GM11168 (cell line): ENCODE data around the gene CPN2.

Source experiments
- in situ Hi-C: fragments of 300-500 bp; cut with MboI; formaldehyde crosslinking; loops from one replicate; pipeline ENCODE4 v1.12.0; 2022; ENCODE audit warnings: low sequenced_read_pairs; ENCODE audit not compliant: unreplicated experiment

Gene CPN2, protein sequence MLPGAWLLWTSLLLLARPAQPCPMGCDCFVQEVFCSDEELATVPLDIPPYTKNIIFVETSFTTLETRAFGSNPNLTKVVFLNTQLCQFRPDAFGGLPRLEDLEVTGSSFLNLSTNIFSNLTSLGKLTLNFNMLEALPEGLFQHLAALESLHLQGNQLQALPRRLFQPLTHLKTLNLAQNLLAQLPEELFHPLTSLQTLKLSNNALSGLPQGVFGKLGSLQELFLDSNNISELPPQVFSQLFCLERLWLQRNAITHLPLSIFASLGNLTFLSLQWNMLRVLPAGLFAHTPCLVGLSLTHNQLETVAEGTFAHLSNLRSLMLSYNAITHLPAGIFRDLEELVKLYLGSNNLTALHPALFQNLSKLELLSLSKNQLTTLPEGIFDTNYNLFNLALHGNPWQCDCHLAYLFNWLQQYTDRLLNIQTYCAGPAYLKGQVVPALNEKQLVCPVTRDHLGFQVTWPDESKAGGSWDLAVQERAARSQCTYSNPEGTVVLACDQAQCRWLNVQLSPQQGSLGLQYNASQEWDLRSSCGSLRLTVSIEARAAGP

DNA sequence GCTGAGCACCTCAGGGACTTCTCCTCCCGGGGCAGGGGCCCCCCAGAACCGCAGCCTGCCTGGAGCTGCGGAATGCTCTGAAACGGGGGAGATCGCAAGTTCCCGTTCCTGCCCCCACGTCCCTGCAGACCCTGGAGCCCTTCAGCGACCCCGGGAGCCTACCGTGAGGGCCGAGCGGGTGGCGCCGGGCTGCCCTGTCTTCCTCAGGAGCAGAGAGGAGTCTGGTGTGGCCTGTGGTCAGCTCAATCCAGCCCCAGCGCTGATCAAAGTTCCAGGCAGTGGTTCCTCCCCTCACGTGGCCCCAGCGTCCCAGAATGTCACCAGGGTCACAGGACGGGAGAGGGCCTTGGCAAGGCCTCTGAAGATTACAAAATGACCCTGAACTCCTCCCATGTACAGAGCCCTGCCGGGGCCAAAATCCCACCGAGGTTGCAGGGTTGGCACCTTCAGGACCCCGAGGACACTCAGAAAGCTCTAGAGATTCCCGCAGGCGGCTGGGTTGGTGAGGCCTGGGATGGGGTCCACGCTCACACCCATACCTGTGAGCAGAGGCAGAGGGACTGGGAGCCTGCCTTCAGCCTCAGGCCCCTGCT lies at the start of gene CPN2:
Gene CPN2, minus strand, starts transcription at position 249 of the 593 bp plus-strand sequence. CDS start 8,626 bp downstream, outside the sequence.
- in situ Hi-C loops = no loop called here

DNA sequence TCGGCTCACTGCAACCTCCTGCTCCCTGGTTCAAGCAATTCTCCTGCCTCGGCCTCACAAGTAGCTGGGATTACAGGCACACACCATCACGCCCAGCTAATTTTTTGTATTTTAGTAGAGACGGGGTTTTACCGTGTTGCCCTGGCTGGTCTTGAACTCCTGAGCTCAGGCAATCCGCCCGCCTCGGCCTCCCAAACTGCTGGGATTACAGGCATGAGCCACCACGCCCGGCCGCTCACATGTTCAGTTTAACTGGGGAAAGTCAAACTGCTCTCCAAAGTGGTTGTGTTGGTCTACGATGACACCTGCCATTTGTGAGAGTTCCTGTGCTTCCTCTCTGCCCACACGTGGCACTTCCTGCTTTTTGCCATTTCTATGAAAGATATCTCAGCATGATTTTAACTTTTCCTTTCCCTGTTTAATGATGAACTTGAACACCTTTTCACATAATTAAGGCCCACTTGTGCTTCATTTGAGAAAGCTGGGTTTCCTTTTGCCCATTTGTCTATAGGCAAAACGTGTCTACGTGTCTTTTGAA lies 48.8 kb upstream of the CPN2 start:
- in situ Hi-C loops = loop anchor here (10.0 kb wide), 1 partner anchor 65 kb away; no protein-coding TSS in a partner anchor

DNA sequence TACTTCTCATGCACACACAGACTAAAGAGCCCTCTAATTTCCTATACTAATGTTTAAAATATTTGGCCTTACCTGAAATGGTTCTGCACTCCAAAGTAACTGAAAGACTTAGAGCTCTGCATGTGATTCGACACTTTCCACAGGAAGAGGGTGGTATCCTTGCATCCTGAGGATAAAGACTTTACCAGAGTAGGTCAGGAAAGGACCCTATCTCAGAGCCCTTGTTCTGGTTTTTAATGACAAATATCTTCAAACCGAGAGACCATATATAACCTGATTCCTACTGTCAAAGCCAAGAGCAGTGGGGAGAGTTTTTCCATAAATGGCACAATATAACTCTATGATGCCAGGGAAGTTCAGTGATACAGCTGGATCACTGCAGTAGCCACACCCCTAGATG lies 48.0 kb upstream of the CPN2 start, which contains the start of gene GP5:
Gene GP5, minus strand, starts transcription at position 101 of the 400 bp plus-strand sequence. CDS start 984 bp downstream, outside the sequence.
- in situ Hi-C loops = no loop called here

DNA sequence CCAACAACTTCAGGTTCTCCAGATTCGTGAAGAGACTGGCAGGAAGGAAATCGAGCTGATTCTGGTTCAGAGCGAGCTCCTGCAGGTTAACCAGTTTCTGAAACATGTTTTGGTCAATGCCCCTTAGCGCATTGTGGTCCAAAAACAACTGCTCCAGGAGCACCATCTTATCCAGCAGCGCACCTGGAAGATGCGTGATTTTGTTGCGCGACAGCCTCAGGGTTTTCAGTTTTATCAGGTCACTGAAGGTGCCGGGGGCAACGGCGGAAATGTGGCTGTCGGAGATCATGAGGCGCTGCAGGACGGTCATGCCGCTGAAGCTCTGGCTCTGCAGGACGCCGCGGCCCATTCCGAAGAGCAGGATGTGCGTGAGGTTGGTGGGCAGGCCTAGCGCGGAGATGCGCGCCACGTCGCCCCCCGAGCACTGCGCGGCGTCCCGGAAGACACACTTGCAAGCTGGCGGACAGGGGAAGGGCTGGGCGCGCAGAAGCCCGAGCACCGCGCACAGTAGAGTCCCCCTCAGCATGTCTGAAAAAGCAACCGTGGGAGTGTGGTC lies 46.7 kb upstream of the CPN2 start:
- in situ Hi-C loops = no loop called here

DNA sequence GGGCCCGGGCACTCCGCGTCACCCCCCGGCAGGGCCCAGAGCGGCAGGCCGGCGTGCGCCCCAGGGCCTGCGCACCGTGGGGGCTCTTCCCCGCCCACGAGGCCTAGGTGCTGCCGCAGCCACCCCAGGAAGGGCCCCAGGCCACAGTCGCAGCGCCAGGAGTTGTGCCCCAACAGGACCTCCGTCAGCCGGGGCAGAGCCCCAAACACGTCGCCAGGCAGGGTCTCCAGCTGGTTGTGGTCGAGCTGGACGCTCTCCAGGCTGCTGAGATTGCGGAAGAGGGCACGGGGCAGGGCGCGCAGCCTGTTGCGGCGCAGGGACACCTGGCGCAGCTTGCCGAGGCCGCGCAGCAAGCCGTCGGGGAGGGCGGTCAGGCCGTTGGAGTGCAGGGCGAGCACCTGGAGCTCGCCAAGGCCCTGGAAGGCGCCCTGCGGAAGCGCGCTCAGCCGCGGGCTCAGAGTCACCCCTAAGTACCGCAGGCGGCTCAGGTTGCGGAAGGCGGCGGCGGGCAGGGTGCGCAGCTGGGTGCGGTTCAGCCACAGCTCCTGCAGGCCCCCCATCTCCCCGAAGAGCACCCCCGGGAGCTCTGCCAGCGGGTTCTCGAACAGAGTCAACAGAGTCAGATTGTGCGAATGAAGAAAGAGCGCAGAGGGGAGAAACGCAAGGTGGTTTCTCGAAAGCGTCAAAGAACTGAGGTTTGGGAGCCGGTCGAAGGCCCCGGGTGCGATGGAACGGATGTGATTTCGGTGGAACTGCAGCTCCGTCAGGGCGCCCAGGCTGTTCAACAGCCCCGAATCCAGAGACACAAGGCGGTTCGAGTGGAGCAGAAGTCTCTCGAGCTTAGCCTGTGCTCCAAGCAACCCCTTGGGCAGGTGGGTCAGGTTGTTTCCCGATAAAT lies 46.0 kb upstream of the CPN2 start:
- in situ Hi-C loops = no loop called here

DNA sequence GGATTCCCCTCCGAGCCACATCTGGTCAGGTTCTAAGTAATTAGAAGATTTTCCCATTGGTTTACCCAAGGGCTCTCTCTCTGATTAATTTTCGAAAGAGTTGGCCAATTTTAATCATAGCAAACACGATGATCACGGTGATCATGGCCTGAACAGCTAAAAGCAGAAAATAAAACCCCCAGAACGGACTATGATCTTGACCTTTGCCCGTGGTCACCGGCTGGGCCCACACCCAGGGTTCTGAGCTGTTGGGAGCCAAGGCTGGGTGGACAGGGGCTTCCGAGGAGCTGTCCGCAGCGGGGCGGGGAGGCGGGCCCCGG lies 45.4 kb upstream of the CPN2 start:
- in situ Hi-C loops = no loop called here

DNA sequence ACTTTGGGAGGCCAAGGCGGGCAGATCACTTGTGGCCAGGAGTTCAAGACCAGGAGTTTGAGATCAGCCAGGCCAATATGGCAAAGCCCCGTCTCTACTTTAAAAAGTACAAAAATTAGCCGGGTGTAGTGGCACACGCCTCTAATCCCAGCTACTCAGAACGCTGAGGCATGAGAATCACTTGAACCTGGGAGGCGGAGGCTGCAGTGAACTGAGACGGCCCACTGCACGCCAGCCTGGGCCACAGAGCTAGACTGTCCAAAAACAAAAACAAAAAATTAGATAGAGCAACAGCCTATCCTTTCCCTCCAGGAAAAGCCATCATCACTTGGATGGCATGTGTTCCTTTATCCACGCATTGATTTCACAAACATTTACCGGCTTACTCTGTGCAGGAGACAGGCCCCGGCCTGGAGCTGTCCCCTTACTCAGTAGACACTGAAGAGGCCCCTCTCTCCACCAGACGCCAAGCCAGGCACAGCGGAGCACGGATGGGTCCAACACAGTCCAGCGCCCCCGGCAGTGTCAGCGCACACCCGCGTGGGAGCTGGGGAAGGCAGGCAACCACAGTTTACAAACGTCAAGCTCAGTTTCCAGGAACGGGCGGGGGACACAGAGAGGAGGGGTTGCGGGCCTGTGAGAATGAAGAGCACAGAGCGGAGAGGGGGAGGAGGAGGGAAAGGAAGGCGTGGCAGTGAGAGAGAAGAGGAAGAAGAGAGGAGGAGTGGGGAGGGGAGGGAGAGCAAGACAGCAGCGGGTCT lies 44.8 kb upstream of the CPN2 start:
- in situ Hi-C loops = no loop called here

DNA sequence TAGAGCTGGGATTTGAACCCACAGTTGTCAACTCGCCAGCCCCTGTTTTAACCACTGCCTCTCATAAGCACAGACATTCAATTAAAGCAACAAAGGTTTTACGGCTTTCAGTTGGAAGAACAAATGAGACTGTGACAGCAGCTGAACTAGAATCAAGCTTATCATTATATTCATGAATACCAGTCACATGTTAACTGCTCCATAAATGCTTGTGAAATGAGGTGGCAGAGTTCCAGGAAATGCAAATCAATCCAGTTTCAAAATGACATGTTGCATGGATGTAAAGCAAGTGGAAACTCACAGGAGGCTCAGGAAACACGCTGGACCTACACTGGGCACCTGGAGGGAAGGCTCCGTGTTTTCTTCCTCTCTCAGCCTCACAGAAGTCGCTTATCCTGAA lies 44.1 kb upstream of the CPN2 start:
- in situ Hi-C loops = no loop called here

DNA sequence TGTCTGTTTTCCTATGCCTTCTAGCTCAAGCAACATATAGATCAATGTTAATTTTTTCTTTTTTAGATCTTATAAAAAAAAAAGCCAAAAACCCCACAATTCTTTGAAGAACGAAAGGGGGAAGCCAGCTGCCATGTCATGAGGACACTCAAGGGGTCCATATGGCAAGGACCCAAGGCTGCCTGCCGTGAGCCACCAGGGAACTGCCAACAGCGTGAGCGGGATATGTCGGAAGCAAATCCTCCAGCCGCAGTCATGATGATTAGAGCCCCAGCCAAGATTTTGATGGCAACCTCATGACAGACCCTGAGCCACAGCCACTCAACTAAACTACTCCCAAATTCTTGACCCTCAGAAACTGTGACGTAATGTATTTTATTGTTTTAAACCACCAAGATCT lies 41.4 kb upstream of the CPN2 start:
- in situ Hi-C loops = no loop called here

DNA sequence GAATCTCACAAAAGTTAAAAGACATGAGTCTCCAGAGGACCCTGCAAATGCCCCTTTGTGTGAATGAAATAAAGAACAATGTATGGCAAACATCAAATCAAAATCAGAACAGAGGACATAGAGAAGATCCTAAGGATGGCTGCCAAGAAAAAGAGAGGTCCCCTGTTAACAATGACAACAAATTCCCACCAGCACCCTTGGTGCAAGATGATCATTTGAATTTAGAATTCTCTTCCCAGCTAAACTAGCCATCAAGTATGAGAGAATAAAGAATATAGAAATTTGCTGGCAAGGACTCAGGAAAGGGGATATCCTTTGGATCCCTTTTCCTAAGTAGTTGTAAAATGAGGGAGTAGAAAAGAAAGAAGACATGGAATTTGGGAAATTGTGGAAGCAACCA lies 39.7 kb upstream of the CPN2 start:
- in situ Hi-C loops = no loop called here

DNA sequence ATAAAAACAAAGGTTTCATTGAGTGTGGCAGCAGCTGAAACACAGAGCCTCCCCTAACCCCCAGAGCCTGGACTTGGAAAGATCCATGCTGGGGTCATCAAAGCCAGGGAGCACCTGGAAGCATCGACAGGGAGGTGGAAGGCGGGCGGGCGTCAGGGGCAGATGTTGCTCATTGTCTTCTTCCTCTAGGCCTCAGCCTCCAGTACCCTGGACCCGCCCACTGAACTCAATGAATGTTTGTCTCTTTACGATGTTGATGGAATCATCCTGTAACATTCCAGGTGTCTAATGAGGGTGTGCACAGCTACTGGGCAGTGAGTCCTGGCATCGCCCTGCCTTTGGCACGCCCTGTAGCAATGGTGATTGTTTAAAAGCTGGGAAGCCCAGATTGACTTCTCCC lies 38.1 kb upstream of the CPN2 start:
- in situ Hi-C loops = no loop called here

DNA sequence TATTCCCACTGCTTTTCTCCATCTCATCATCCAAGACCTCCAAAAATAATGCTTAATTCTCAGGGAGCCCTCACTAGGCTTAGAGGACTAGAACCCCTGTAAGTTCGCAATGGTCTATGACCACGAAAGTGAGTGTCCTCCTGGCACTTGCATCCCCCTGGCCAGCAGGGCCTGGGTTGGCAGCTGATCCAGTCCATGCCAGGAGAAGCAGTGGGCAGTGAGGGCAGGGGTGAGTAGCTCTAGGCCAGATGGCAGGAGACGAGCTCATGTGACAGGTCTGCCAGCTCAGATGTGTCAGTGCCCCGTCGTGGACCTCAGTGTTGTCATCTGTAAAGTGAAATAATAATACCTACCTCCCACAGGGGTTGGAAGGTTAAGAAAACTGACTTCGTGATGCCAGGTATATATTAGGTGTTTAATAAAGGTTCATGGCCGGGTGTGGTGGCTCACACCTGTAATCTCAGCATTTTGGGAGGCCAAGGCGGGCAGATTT lies 36.8 kb upstream of the CPN2 start:
- in situ Hi-C loops = no loop called here

DNA sequence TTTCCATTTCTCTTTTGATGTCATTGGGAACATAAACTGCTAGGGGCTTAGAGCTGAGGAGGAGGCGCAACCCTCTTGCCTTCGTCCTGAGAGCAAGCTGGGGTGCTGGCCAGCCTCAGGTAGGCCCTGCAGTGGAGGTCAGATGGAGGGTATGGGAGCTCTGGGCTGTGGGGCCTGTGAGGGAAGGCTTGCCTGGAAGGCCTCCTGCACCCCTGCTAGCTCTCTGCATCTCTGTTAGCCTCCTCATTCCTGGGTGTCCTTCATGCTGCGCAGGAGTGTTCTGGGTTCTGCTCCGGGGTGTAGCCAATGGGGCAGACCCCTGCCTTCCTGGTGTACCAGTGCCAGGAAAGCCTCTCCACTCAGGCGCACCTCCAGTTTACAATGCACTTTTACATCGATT lies 36.1 kb upstream of the CPN2 start:
- in situ Hi-C loops = no loop called here

DNA sequence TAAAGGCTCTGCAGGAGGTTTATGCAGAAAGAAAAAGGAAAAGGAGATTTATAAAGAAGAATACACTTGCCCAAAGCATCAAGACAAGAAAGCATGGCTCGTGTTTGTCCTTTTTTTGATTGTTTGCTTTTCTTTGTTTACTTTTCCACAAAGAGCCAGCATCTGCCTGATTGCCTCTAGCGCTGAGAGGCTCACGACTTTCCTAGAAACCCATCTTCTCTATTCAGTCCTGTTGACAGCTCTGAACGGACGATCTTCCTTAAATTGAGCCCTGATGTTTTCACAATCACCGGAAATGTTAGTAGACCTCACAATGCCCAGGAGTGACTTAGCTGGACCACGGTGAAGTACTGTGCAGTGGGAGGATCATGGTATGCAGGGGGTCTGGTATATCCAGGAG lies 35.5 kb upstream of the CPN2 start:
- in situ Hi-C loops = no loop called here

DNA sequence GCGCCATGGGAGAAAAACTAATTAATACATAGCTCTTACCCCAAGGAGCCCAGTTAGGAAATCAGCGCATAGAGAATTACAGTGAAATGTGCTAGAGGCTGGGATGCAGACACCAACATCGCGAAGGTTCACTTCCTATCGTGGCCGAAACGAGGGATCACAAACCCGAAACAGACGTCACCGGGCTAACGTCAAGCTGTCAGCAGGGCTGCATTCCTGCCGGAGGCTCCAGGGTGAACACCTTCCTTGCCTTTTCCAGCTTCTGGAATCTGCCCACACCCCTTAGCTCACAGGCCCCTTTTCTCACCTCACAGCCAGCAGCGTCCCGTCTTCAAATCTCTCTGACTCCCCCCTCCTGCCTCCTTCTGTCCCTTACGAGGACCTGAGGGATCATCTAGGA lies 34.9 kb upstream of the CPN2 start:
- in situ Hi-C loops = no loop called here

DNA sequence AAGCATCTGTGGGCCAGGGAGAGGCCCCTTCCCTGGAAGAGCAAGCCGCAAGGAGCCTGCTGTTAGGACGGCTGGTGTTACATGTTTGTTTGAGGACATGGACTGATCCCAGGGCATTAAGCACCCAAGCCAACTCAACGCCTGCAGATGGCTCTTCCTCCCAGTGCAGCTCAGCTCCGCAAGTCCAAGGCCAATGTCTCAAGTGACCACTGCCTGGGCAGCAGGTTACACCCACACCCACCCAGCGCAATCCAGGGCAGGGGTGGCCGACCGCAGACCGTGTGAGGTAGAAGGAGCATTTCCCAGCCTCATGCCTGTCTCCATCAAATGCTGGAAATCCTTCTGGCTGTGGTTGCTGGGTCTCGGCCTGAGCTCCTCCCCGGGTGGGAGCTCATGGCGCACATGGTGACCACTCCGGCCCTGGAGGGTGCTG lies 33.5 kb upstream of the CPN2 start:
- in situ Hi-C loops = no loop called here

DNA sequence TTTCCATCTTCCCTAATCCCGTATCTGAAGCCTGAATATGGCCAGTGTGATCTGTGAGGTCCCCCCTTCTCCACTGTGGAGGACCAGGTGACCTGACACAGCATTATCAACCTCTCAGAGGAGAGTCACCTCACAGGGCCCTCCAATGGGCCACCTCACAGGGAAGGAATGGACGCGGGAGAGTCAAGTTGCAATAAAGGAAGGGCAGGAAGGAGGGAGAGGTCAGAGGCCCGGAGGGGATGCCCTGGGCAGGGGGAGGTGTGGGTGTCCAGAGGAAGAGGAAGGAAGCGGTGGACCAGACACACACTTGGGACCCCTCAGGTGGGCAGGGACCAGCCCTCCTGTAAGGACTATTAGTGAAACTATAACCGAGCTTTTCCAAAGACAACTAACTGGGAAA lies 33.0 kb upstream of the CPN2 start:
- in situ Hi-C loops = no loop called here

DNA sequence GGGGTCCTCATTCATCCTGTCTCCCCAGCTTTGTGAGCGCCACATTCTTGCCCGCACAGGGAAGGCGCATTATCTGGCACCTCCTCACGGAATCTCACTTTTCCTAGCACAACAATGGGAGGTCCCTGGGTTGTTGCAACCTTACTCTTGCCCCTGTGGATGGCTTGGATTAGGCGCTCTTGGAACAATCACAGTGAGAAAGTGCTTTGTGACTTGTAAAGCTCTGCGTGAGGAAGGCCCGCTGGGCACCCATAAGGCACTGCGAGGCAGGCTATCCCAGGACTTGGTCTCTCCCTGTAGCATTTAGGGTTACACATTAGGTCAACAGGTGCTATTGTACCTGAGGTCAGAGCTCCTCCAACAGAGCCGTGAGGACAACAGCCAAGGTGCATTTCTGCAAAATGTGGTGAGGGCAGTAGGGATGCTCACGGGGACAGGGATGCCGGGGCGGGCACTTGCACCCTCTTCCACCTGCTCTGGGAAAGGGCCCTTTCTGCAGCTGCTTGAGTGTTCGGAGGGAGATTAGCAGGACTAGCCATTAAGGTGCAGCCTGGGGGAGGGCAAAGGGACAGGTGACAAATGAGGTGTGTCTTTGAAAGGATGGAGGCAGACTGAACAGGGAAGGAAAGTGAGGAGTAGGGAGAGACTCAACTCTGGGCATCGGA lies 32.3 kb upstream of the CPN2 start:
- in situ Hi-C loops = no loop called here

DNA sequence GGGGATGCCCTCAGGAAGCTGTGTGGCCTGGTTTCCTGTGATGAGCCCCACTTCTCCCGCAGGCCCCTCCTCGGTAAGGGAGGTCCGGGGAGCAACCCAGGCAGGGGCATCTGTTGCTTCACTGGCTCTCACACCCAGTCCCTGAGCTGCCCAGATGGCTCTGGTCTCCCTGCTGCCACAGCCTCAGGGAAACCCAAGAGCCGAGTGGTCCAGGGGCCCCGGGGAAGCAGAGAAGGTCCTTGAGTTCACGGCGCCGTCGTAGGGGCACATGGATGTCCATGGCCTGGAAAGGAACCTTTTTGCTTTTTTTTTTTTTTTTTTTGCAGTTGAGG lies 31.7 kb upstream of the CPN2 start:
- in situ Hi-C loops = no loop called here
